Measurements from ENCODE around the gene LAMP5. TPM values are rescaled to one million over a fixed set of nuclear protein-coding genes. Genes with fewer than 3 reads are reported as not detected.

Gene LAMP5
- total RNA-seq, 3 donors from 2014 or later: 0.33 to 0.88 TPM; not detected in 1

DNA sequence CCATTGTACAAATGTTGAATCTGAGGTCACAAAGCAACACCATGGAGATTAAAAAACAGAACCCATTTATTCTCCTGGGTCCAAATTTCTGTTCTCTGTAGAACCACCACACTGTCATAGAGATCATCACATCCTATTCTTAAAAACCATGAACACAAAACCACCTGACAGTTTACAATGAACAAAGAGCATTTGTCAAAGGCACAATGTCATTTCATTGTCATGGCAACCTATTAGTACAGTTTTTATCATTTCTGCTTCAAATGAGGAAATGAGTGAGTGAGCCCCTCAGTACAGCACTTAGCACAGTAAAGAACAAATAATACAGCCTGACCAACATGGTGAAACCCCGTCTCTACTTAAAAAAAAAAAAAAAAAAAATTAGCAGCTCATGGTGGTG lies 23.1 kb upstream of the LAMP5 start:
- no peaks in the 10 kb centered on the region for H3K36me3 ChIP-seq
- no peaks in the 10 kb centered on the region for H3K27me3 ChIP-seq
- TF ChIP-seq POLR2A (IDR thresholded peaks at IDR 0.05): no peak
- TF ChIP-seq, protein P1, sequence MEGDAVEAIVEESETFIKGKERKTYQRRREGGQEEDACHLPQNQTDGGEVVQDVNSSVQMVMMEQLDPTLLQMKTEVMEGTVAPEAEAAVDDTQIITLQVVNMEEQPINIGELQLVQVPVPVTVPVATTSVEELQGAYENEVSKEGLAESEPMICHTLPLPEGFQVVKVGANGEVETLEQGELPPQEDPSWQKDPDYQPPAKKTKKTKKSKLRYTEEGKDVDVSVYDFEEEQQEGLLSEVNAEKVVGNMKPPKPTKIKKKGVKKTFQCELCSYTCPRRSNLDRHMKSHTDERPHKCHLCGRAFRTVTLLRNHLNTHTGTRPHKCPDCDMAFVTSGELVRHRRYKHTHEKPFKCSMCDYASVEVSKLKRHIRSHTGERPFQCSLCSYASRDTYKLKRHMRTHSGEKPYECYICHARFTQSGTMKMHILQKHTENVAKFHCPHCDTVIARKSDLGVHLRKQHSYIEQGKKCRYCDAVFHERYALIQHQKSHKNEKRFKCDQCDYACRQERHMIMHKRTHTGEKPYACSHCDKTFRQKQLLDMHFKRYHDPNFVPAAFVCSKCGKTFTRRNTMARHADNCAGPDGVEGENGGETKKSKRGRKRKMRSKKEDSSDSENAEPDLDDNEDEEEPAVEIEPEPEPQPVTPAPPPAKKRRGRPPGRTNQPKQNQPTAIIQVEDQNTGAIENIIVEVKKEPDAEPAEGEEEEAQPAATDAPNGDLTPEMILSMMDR (IDR thresholded peaks at IDR 0.05): no peak
- TF ChIP-seq POLR2AphosphoS5 (IDR thresholded peaks at IDR 0.05): no peak
- intact Hi-C loops (cut with DNase I; ENCODE audit: low total_unique reads): no loop called here
- no peak overlapping the region for H3K27ac ChIP-seq
- H3K4me3 ChIP-seq: no peak overlapping the region
- no peak for DNase-seq (ENCODE audit: low spot score in 2 of 2)
- H3K4me1 ChIP-seq: no peaks in the 10 kb centered on the region
- no peaks in the 10 kb centered on the region for H3K9me3 ChIP-seq

DNA sequence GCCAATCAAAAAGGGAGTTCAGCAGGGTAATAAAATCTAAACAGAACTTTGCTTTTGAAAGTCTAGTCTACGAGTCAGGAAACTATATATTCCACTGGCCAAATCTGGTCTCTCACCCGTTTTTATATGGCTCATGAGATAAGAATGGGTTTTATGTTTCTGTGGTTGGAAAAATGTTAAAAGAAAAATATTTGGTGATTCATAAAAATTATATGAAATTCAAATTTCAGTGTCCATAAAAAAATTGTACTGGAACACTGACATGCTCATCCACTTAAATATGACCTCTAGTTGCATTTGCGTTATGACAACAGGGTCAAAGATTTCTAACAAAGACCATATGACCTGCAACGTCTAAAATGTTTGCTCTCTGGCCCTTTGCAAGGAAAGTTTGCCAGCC lies 22.3 kb upstream of the LAMP5 start:
- TF ChIP-seq POLR2A (IDR thresholded peaks at IDR 0.05) (no peak), POLR2AphosphoS5 (IDR thresholded peaks at IDR 0.05) (no peak)
- TF ChIP-seq, protein P1 (IDR thresholded peaks at IDR 0.05): no peak
- no peak for DNase-seq (ENCODE audit: low spot score in 2 of 2)
- H3K27ac ChIP-seq: no peak overlapping the region
- no peaks in the 10 kb centered on the region for H3K36me3 ChIP-seq
- H3K9me3 ChIP-seq: no peaks in the 10 kb centered on the region
- no peak overlapping the region for H3K4me3 ChIP-seq
- H3K4me1 ChIP-seq: no peaks in the 10 kb centered on the region
- intact Hi-C loops (cut with DNase I; ENCODE audit: low total_unique reads): no loop called here
- no peaks in the 10 kb centered on the region for H3K27me3 ChIP-seq

GRCh38 chr20:9493803-9494202 lies 20.6 kb upstream of the LAMP5 start:
- TF ChIP-seq, protein P1 (IDR thresholded peaks at IDR 0.05): no peak
- TF ChIP-seq POLR2A (IDR thresholded peaks at IDR 0.05): no peak
- no peaks in the 10 kb centered on the region for H3K36me3 ChIP-seq
- no peak for DNase-seq (ENCODE audit: low spot score in 2 of 2)
- H3K27me3 ChIP-seq: no peaks in the 10 kb centered on the region
- H3K4me1 ChIP-seq: no peaks in the 10 kb centered on the region
- H3K4me3 ChIP-seq: no peak overlapping the region
- no peaks in the 10 kb centered on the region for H3K9me3 ChIP-seq
- no peak overlapping the region for H3K27ac ChIP-seq
- intact Hi-C loops (cut with DNase I; ENCODE audit: low total_unique reads): no loop called here

GRCh38 chr20:9495701-9496100 lies 18.7 kb upstream of the LAMP5 start:
- H3K27me3 ChIP-seq: no peaks in the 10 kb centered on the region
- intact Hi-C loops (cut with DNase I; ENCODE audit: low total_unique reads): no loop called here
- TF ChIP-seq POLR2A (IDR thresholded peaks at IDR 0.05): no peak
- TF ChIP-seq, protein P1 (IDR thresholded peaks at IDR 0.05): no peak
- TF ChIP-seq POLR2AphosphoS5 (IDR thresholded peaks at IDR 0.05): no peak
- H3K36me3 ChIP-seq: no peaks in the 10 kb centered on the region
- H3K9me3 ChIP-seq: no peaks in the 10 kb centered on the region
- no peak overlapping the region for H3K27ac ChIP-seq
- H3K4me1 ChIP-seq: no peaks in the 10 kb centered on the region
- H3K4me3 ChIP-seq: no peak overlapping the region
- DNase-seq (ENCODE audit: low spot score in 2 of 2): no peak

DNA sequence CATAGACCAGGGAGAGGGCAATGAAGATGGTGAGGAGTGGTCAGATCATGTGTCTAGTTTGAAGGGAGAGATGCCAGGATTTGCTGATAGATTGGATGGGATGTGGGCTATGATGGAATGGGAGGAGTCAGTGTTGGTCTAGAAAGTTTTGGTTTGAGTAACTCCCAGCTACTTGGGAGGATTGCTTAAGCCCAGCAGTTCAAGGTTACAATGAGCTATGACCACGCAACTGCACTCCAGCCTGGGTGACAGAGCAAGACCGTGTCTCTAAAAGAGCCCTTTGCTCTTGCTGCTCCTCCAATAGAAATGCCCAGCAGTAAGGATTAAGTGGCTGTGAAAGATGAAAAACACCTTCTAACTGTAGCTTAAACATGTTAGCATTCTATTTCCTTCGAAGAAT lies 18.2 kb upstream of the LAMP5 start:
- no peaks in the 10 kb centered on the region for H3K4me1 ChIP-seq
- no peaks in the 10 kb centered on the region for H3K36me3 ChIP-seq
- H3K9me3 ChIP-seq: no peaks in the 10 kb centered on the region
- no peaks in the 10 kb centered on the region for H3K27me3 ChIP-seq
- intact Hi-C loops (cut with DNase I; ENCODE audit: low total_unique reads): no loop called here
- no peak overlapping the region for H3K4me3 ChIP-seq
- H3K27ac ChIP-seq: no peak overlapping the region
- TF ChIP-seq, protein P1 (IDR thresholded peaks at IDR 0.05): no peak
- no peak for TF ChIP-seq POLR2A (IDR thresholded peaks at IDR 0.05)
- DNase-seq (ENCODE audit: low spot score in 2 of 2): no peak
